Nephron progenitor cell (in vitro differentiated cells): ENCODE measurements around the gene LILRB4.
"Not testable (repeated sequence)": the region's sequence is repeated elsewhere in the genome, so short reads cannot be mapped to it uniquely, and the experiment has no call there.

Experiments
- DNase-seq: peaks from one replicate; pipeline ENCODE4 v3.0.0; 2021
- H3K27ac Mint-ChIP-seq: 2 replicates; pipeline ENCODE4 v1.8.0; 2021; ENCODE audit warnings: mild to moderate bottlenecking, moderate library complexity, mixed read lengths
- H3K27me3 Mint-ChIP-seq: 2 replicates; pipeline ENCODE4 v1.8.0; 2021; ENCODE audit warnings: mild to moderate bottlenecking, low read depth, mixed read lengths; ENCODE audit not compliant: poor library complexity
- H3K36me3 Mint-ChIP-seq: 2 replicates; pipeline ENCODE4 v1.8.0; 2021; ENCODE audit warnings: low read depth, mixed read lengths
- H3K4me1 Mint-ChIP-seq: 2 replicates; pipeline ENCODE4 v1.8.0; 2021; ENCODE audit warnings: mixed read lengths
- H3K4me3 Mint-ChIP-seq: 2 replicates; pipeline ENCODE4 v1.8.0; 2021; ENCODE audit warnings: mild to moderate bottlenecking, moderate library complexity, mixed read lengths
- H3K9me3 Mint-ChIP-seq: 2 replicates; pipeline ENCODE4 v1.8.0; 2021; ENCODE audit warnings: mild to moderate bottlenecking, moderate library complexity, mixed read lengths
- TF ChIP-seq, protein P1 (sequence below): fragments of 200-600 bp; sonication (generic); IDR thresholded peaks from 2 replicates; pipeline ENCODE4 v1.5.0; 2021; ENCODE audit warnings: antibody characterized with exemption

LILRB4 gene

GRCh38 chr19:54662730-54663129, at the start of gene LILRB4:
TSS of gene LILRB4 (plus strand) at chr19:54662985. CDS start at chr19:54663034, 49 bp downstream.
- Mint-ChIP-seq H3K4me1 (no peaks in the 10 kb centered on the region), H3K36me3 (peaks cover 5% of the 10 kb centered on the region), H3K4me3 (no peak within 1 kb of the TSS), H3K27me3 (peaks cover 5% of the 10 kb centered on the region), H3K9me3 (peaks cover 90% of the 10 kb centered on the region), H3K27ac (no peak within 1 kb of the TSS)
- TF ChIP-seq, protein P1, sequence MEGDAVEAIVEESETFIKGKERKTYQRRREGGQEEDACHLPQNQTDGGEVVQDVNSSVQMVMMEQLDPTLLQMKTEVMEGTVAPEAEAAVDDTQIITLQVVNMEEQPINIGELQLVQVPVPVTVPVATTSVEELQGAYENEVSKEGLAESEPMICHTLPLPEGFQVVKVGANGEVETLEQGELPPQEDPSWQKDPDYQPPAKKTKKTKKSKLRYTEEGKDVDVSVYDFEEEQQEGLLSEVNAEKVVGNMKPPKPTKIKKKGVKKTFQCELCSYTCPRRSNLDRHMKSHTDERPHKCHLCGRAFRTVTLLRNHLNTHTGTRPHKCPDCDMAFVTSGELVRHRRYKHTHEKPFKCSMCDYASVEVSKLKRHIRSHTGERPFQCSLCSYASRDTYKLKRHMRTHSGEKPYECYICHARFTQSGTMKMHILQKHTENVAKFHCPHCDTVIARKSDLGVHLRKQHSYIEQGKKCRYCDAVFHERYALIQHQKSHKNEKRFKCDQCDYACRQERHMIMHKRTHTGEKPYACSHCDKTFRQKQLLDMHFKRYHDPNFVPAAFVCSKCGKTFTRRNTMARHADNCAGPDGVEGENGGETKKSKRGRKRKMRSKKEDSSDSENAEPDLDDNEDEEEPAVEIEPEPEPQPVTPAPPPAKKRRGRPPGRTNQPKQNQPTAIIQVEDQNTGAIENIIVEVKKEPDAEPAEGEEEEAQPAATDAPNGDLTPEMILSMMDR: no peak
- no peak for DNase-seq

DNA sequence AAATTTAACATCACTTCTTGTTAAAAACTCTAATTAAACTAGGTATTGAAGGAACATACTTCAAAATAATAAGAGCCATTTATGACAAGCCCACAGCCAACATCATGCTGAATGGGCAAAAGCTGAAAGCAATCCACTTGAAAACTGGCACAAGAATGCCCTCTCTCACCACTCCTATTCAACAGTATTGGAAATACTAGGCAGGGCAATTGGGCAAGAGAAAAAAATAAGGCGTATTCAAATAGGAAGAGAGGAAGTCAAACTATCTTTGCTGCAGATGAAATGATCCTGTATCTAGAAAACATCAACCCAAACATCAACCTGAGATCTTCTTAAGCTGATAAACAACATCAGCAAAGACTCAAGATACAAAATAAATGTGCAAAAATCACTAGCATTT, 48.1 kb upstream of the LILRB4 start:
- TF ChIP-seq, protein P1: no peak
- no peak overlapping the region for H3K4me3 Mint-ChIP-seq
- H3K27ac Mint-ChIP-seq: no peak overlapping the region
- H3K27me3 Mint-ChIP-seq: peaks cover 6% of the 10 kb centered on the region
- no peaks in the 10 kb centered on the region for H3K4me1 Mint-ChIP-seq
- H3K36me3 Mint-ChIP-seq: no peaks in the 10 kb centered on the region
- H3K9me3 Mint-ChIP-seq: peaks cover 92% of the 10 kb centered on the region
- DNase-seq: no peak

- H3K4me3 Mint-ChIP-seq: no peak overlapping the region
- peaks cover 87% of the 10 kb centered on the region for H3K9me3 Mint-ChIP-seq
- peaks cover 6% of the 10 kb centered on the region for H3K27me3 Mint-ChIP-seq
- H3K36me3 Mint-ChIP-seq: no peaks in the 10 kb centered on the region
- no peak for DNase-seq
- H3K4me1 Mint-ChIP-seq: no peaks in the 10 kb centered on the region
- no peak overlapping the region for H3K27ac Mint-ChIP-seq
- TF ChIP-seq, protein P1: no peak
Observed at GRCh38 chr19:54616057-54616456, 46.7 kb upstream of the LILRB4 start.

- no peak overlapping the region for H3K27ac Mint-ChIP-seq
- H3K9me3 Mint-ChIP-seq: peaks cover 86% of the 10 kb centered on the region
- H3K4me3 Mint-ChIP-seq: no peak overlapping the region
- no peak for DNase-seq
- no peaks in the 10 kb centered on the region for H3K36me3 Mint-ChIP-seq
- no peaks in the 10 kb centered on the region for H3K4me1 Mint-ChIP-seq
- peaks cover 6% of the 10 kb centered on the region for H3K27me3 Mint-ChIP-seq
- TF ChIP-seq, protein P1: no peak
Observed at GRCh38 chr19:54616821-54617560, 45.8 kb upstream of the LILRB4 start.

DNA sequence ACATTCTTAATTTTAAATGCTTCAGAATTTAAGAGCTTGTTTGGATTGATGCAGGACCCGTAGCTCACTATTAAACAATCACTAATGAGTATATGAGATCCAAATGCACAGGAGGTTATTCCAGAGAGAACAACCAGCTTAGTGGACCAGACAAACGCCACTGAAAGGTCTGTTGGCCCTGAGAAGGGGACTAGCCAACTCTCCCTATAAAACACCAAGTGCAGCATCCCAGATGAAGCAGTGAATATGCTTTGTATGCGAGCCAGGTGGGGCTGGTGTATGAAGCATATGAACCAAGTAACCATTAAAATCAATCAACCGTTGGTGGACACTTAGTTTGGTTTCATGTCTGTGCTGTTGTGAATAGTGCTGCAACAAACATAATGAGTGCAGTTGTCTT, 42.3 kb upstream of the LILRB4 start:
- Mint-ChIP-seq H3K27ac (no peak overlapping the region), H3K4me3 (no peak overlapping the region), H3K36me3 (no peaks in the 10 kb centered on the region), H3K4me1 (no peaks in the 10 kb centered on the region), H3K27me3 (peaks cover 9% of the 10 kb centered on the region), H3K9me3 (peaks cover 74% of the 10 kb centered on the region)
- TF ChIP-seq, protein P1: no peak
- DNase-seq: no peak

GRCh38 chr19:54622431-54622830, 40.4 kb upstream of the LILRB4 start:
- H3K4me3 Mint-ChIP-seq: no peak overlapping the region

GRCh38 chr19:54624234-54624633, 38.6 kb upstream of the LILRB4 start:
- H3K9me3 Mint-ChIP-seq: peaks cover 77% of the 10 kb centered on the region
- not testable (repeated sequence) for H3K4me3 Mint-ChIP-seq, H3K27me3 Mint-ChIP-seq, DNase-seq, H3K36me3 Mint-ChIP-seq, H3K27ac Mint-ChIP-seq, H3K4me1 Mint-ChIP-seq

More at GRCh38 chr19:54622431-54622830, 40.4 kb upstream of the LILRB4 start:
- Mint-ChIP-seq H3K27ac (no peak overlapping the region), H3K4me1 (no peaks in the 10 kb centered on the region), H3K27me3 (peaks cover 3% of the 10 kb centered on the region), H3K9me3 (peaks cover 74% of the 10 kb centered on the region), H3K36me3 (no peaks in the 10 kb centered on the region)
- DNase-seq: no peak
- TF ChIP-seq, protein P1: no peak

GRCh38 chr19:54624934-54625730, 37.7 kb upstream of the LILRB4 start:
- H3K27me3 Mint-ChIP-seq, H3K36me3 Mint-ChIP-seq, DNase-seq, H3K27ac Mint-ChIP-seq, H3K4me3 Mint-ChIP-seq, H3K4me1 Mint-ChIP-seq: not testable (repeated sequence)
- peaks cover 77% of the 10 kb centered on the region for H3K9me3 Mint-ChIP-seq
